Osteocyte (in vitro differentiated cells): ENCODE measurements around the gene GBP3. TPM values are rescaled to one million over a fixed set of nuclear protein-coding genes. Genes with fewer than 3 reads are reported as not detected.

Source experiments
- DNase-seq: peaks from one replicate; pipeline ENCODE4 v3.0.0; 2021; ENCODE audit warnings: mixed read lengths; ENCODE audit not compliant: unreplicated experiment; ENCODE audit errors: extremely low spot score
- H3K27ac Mint-ChIP-seq: one replicate; pipeline ENCODE4 v1.8.0; 2021; ENCODE audit warnings: mild to moderate bottlenecking, mixed read lengths; ENCODE audit not compliant: unreplicated experiment
- H3K27me3 Mint-ChIP-seq: one replicate; pipeline ENCODE4 v1.8.0; 2021; ENCODE audit warnings: mixed read lengths; ENCODE audit not compliant: unreplicated experiment
- H3K36me3 Mint-ChIP-seq: one replicate; pipeline ENCODE4 v1.8.0; 2021; ENCODE audit warnings: mixed read lengths; ENCODE audit not compliant: unreplicated experiment
- H3K4me1 Mint-ChIP-seq: one replicate; pipeline ENCODE4 v1.8.0; 2021; ENCODE audit warnings: mixed read lengths; ENCODE audit not compliant: unreplicated experiment
- H3K4me3 Mint-ChIP-seq: one replicate; pipeline ENCODE4 v1.8.0; 2021; ENCODE audit warnings: mild to moderate bottlenecking, moderate library complexity, mixed read lengths; ENCODE audit not compliant: unreplicated experiment
- H3K9me3 Mint-ChIP-seq: one replicate; pipeline ENCODE4 v1.8.0; 2021; ENCODE audit warnings: mixed read lengths; ENCODE audit not compliant: unreplicated experiment
- CTCF ChIP-seq: fragments of 200-600 bp; sonication (generic); IDR thresholded peaks from 2 replicates; pipeline ENCODE4 v1.5.0; 2021; ENCODE audit warnings: antibody characterized with exemption, mild to moderate bottlenecking, moderate library complexity
- long read RNA-seq: library from polyadenylated mRNA; unstranded; transcript quantifications from one replicate; pipeline ENCODE4 v2.0.0, GENCODE V29; 2021
- total RNA-seq: library from RNA; stranded (reverse); gene quantifications from 2 replicates; pipeline ENCODE4 v1.2.1, GENCODE V29; 2021

GBP3 gene
- total RNA-seq = 16.2 and 18.3 TPM in 2 replicates
- long read RNA-seq, transcript GBP3-202 (11 exons, 3,067 nt) = major isoform, 62 of 116 reads
- long read RNA-seq, transcript GBP3-208 (12 exons, 2,561 nt) = minor isoform, 10 of 116 reads
- long read RNA-seq, partial matches to known transcripts = 20 of 116 reads
- long read RNA-seq, other reads (novel, unspliced or antisense) = 18 of 116 reads

- Mint-ChIP-seq H3K4me1 (peaks cover 26% of the 10 kb centered on the region), H3K27ac (peak within 1 kb of the TSS; percentile 96), H3K4me3 (peak within 1 kb of the TSS; percentile 81), H3K36me3 (peaks cover 23% of the 10 kb centered on the region), H3K27me3 (peaks cover under 1% of the 10 kb centered on the region), H3K9me3 (peaks cover 10% of the 10 kb centered on the region)
- DNase-seq = no peak
- no peak for TF ChIP-seq CTCF
These were observed at the start of gene GBP3 for GRCh38 chr1:89022167-89022959. Gene GBP3 (minus strand): TSS chr1:89022866. CDS start chr1:89020721, 2,145 bp downstream.

- peaks cover 8% of the 10 kb centered on the region for H3K4me1 Mint-ChIP-seq
- H3K36me3 Mint-ChIP-seq = no peaks in the 10 kb centered on the region
- DNase-seq = no peak
- peaks cover 11% of the 10 kb centered on the region for H3K9me3 Mint-ChIP-seq
- H3K27ac Mint-ChIP-seq = no peak overlapping the region
- H3K4me3 Mint-ChIP-seq = no peak overlapping the region
- no peak for TF ChIP-seq CTCF
- peaks cover 12% of the 10 kb centered on the region for H3K27me3 Mint-ChIP-seq
These were observed 47.8 kb upstream of the GBP3 start for GRCh38 chr1:89070509-89070908.

- Mint-ChIP-seq H3K36me3 (no peaks in the 10 kb centered on the region), H3K27me3 (peaks cover 12% of the 10 kb centered on the region), H3K4me1 (peaks cover 10% of the 10 kb centered on the region), H3K4me3 (peak overlapping the region; percentile 61), H3K9me3 (peaks cover 11% of the 10 kb centered on the region), H3K27ac (peak overlapping the region; percentile 64)
- no peak for DNase-seq
- no peak for TF ChIP-seq CTCF
These were observed 47.3 kb upstream of the GBP3 start for GRCh38 chr1:89069951-89070350.

GRCh38 chr1:89068291-89068690 is 45.6 kb upstream of the GBP3 start:
- Mint-ChIP-seq H3K4me1 (peaks cover 27% of the 10 kb centered on the region), H3K27ac (no peak overlapping the region), H3K36me3 (no peaks in the 10 kb centered on the region), H3K27me3 (peaks cover 9% of the 10 kb centered on the region), H3K4me3 (no peak overlapping the region), H3K9me3 (no peaks in the 10 kb centered on the region)
- no peak for TF ChIP-seq CTCF
- DNase-seq = no peak

GRCh38 chr1:89065079-89065868 is 42.6 kb upstream of the GBP3 start, which contains the start of gene GBP1:
Gene GBP1 (minus strand): TSS chr1:89065208. CDS start chr1:89063234, 1,974 bp downstream.
- H3K4me1 Mint-ChIP-seq = peaks cover 48% of the 10 kb centered on the region
- peaks cover 11% of the 10 kb centered on the region for H3K36me3 Mint-ChIP-seq
- no peak for TF ChIP-seq CTCF
- DNase-seq = no peak
- peak within 1 kb of the TSS; percentile 79 for H3K4me3 Mint-ChIP-seq
- no peaks in the 10 kb centered on the region for H3K27me3 Mint-ChIP-seq
- H3K9me3 Mint-ChIP-seq = no peaks in the 10 kb centered on the region
- peak within 1 kb of the TSS; percentile 89 for H3K27ac Mint-ChIP-seq
